ENCODE results near the gene DKKL1.

The DKKL1 gene

DNA sequence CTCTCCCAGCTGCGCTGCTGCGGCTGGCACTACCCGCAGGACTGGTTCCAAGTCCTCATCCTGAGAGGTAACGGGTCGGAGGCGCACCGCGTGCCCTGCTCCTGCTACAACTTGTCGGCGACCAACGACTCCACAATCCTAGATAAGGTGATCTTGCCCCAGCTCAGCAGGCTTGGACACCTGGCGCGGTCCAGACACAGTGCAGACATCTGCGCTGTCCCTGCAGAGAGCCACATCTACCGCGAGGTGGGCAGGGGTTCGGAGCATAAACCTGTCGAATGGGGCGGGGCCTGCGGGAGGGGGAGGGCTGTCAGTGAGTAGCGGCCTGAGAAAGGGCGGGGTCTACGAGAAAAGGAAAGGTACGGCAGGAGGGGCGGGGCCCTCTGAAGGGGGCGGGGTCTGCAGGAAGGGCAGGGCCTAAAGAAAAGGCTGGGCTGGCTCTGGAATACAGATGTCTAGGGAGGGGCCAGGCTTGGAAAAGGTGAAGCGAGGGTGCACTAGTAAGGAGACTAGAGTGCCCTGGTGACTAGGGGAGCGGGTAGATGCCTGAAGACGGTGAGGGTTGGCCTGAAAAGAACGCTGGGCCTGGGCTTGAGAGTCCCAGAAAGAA lies 24.9 kb upstream of the DKKL1 start:
- DNase-seq, result no peak

DNA sequence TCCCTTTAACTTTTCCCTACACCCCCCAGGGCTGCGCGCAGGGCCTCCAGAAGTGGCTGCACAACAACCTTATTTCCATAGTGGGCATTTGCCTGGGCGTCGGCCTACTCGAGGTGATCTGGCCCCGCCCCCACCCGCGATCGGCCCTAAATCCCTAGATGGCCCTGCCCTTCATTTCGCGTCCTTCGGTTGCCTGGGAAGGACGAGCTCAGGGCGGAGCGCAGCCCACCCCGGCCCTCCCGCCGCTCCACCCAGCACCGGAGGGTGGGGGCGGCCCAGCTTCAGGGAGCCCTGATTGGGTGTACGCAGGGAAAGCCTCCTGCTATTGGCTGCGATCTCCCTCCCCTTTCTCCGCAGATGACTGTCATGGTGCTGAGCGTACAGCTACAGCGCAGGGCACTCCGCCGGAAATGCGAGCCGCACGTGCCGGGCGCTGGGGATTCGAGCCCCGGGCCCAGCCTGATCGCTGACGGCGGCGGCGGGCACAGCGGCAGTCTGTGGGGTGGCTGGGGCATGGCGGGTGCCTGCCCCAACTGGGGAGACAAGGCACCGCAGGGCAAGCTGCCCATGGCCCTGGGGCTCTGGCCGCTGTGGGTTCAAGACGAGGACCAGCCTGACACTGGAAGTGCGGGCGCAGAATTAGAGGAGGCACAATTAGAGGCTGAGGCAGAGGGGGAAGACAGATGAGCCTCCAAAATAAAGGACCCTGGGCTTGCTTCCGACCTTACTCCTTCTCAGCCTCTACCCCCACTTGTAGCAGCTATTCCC lies 24.2 kb upstream of the DKKL1 start:
- DNase-seq, result peak; percentile 65

DNA sequence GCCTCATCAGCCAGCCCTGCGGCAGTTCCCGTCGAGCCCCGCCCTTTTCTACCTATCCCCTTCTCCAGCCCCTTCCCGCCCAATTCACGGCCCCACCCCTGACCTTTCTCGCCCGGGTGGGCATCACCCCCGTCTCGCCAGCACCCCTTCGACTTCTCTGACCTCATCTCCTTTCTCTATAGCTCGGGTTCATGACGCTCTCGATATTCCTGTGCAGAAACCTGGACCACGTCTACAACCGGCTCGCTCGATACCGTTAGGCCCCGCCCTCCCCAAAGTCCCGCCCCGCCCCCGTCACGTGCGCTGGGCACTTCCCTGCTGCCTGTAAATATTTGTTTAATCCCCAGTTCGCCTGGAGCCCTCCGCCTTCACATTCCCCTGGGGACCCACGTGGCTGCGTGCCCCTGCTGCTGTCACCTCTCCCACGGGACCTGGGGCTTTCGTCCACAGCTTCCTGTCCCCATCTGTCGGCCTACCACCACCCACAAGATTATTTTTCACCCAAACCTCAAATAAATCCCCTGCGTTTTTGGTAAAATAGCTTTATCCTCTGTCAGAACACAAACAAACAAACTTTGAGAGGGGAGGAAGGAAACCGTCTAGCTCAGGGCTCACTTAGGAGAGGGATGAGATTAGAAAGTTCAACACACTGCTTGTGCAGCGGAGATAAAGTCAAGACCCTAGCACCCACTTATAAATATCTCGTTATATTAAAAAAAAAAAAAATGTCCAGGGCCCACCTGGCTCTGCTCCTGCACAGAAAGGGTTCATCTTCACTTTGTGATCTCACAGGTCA lies 23.4 kb upstream of the DKKL1 start:
- DNase-seq, result no peak

DNA sequence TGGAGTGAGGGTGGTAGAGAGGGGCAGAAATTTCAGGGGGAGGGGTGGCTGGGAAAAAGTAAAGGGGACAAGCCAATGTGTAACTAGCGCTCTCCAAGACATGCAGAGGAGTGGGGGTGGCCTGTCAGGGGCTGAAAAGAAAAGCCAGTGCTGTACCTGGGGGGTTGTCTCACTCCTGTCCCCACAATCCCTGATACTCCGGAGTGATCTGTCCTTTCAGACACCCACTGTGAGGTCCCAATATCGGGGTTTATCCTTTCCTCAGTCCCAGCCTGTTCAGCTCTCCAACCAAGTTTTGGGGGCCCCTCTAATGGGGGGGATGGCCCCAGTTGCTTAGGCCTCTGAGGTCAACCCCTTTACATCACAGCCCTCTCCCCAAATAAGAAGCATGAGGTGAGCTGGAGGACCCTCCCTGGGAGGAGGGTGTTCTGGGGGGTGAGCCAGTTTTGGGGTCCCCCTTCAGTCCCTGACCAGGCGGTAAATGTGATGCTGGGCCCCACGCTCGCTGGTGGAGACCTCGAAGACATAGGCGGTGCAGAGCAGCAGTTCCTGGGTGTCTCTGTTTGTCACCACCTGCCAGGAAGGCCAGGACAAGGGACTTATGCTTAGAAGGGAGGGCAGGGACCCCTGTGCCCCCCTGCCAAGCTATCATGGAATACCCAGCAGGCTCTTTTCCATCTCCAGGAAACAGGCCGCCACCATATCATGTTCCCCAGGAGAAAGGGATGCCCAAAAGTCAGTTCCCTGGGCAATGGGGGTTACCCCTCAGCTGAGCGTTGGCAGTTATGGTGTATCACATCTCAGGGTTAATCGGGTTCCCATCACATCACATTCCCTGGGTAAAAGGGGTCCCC lies 22.6 kb upstream of the DKKL1 start:
- DNase-seq, result no peak

DNA sequence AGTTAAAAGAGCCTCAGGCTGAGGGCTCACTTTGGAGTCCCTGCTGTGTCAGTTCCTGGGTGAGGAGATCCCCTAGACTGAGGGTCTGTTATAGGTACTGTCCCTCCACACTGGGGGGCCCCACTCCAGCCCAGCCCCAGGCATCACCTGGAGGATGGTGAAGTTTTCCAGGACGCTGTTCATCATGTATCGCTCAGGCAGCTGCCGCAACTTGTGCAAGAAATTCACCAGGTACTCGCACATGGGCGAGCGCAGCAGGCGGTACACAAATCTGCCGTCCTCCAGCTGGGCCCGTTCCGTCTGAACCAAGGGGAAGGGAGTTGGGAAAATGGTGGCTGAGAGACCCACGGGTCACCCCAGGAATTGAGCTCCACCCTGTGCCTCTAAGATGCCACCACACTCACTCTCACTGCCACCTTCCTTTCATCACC lies 21.4 kb upstream of the DKKL1 start:
- DNase-seq, result no peak

DNA sequence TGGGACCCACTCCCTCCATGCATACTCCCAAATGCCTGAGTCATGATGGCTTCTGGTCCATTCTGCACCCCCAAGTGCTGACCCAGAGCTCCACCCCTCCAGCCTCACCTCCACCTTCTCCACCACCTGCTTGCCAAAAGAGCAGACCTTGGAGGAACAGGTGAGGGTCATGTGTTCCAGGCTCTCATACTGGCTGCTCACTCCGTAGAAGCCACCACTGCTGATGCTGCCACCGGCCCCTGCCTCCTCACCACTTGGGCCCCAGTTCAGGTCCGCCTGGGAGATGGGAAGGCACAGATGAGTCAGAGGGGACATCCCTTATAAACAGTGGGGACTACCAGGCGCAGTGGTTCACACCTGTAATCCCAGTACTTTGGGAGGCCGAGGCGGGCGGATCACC lies 20.6 kb upstream of the DKKL1 start:
- no peak for DNase-seq

DNA sequence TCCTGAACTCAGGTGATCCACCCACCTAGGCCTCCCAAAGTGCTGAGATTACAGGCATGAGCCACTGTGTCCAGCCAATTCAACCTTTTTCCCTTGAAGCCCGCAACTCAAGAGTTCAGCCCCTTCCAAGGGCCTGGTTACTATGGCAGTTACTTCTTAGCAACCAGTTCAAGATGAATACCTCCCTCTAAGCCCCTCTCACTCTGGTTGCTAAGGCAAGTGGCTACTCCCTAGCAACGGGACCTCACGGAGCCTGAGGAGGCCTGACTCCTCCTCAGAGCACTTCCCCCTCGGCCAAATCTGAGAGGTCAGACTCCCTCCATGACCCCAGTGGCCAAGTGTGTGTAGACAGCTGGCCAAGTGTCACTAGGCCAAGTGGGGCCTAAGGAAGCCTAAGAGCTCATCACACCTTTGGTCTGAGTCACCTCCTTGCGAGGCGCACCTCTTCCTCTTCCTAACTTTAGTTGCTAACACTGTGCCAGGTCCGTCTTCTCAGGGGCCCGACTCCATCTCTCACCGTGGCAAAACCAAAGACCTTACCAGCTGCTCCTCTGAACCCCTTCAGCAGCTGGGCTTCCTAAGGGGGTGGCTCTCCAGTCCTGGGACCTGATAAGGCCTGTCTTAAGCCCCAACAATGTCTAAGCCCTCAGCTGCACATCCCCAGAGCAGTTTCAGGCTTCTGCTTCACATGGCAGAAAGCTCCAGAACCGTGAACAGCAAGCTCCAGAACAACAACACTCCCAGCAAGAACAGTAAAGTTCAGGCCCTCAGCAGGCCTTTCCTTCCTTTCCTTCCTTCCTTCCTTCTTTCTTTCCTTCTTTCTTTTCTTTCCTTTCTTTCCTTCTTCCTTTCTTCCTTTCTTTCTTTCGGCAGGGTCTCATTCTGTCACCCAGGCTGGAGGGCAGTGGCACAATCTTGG lies 18.9 kb upstream of the DKKL1 start:
- no peak for DNase-seq

DNA sequence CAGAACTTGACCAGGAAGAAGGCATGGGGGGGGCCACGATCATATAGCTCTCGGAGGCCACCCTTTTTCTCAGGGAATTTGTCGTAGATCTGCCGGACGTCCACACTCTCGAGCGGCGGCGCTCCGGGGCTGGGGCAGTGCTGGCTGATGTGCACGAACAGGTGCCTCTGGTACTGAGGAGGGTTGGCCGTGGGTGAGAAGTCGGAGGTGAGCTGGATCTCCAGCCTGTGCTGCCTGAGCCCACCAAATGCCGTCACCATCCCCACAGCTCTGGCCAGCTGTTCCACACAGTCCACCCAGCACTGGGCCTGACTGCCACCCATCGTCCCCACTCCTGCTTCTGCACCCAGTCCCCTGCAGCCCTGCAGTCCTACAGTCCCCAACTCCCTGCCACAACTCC lies 16.5 kb upstream of the DKKL1 start:
- no peak for DNase-seq

DNA sequence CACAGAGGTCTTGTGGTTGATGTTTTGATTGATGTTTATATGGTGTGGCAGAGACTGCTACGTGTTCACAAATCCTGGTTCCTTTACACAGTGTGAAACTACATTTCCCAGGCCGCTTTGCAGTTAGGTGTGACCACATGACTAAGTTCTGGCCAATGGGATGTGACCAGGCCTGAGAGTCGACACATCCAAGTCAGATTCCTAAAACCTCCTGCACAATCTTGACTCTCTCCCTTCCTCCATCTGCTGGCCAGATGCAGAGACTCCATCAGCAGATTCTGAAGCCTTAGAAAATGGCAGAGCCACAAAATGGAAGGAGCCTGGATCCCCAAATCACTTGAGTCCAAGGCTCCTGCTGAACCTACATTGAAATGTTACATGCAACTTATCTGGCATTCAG lies 15.8 kb upstream of the DKKL1 start:
- peak; percentile 4 for DNase-seq

DNA sequence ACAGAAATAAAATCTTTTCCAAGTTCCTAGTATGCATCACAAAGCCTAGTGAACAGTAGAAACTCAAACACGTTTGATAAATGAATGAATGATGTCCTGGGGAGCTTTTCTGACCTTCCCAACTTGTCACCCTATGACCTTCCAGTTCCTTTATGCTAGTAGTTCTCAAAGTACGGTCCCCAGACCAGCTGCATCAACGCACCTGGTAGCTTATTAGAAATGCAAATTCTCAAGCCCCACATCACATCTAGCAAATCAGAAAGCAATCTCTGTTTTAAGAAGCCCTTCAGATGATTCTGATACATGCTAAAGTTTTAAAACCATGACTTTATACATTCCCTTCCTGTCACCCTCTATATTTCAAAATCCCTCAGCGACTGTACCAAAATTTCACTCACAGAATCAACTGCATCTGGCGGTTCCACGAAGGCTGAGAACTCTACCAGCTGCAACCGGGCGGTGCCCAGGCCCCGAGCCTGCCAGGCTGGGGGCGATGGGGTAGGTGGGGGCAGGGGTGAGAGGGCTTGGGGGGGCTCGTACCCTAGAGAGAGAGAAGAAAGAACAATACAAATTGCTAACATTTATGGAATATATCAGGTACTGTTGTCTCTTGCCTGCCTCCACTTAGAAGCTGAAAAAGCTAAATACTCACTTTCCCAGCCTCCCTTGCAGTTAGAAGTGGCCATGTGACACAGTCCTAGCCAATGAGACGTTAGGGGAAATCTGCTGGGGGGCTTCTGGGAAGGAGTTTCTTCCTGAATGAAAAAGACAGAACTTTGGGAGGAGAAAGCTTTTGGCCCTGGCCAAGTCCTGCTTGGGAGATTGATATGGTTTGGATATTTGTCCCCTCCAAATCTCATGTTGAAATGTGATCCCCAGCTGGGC lies 15.1 kb upstream of the DKKL1 start:
- no peak for DNase-seq

DNA sequence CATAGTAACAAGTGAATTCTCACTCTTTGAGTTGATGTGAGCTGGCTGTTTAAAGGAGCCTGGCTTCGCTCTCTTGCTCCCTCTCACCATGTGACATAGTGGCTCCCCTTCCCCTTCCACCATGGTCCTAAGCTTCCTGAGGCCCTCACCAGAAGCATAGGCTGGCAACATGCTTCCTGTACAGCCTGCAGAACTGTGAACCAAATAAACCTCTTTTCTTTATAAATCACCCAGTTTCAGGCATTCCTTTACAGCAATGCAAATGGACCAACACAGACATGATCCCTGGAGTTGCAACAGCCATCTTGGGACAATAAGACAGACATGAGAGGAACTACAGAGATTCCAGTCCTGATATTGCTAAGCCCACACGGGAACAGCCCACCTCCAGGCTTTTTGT lies 14.1 kb upstream of the DKKL1 start:
- DNase-seq, result no peak

DNA sequence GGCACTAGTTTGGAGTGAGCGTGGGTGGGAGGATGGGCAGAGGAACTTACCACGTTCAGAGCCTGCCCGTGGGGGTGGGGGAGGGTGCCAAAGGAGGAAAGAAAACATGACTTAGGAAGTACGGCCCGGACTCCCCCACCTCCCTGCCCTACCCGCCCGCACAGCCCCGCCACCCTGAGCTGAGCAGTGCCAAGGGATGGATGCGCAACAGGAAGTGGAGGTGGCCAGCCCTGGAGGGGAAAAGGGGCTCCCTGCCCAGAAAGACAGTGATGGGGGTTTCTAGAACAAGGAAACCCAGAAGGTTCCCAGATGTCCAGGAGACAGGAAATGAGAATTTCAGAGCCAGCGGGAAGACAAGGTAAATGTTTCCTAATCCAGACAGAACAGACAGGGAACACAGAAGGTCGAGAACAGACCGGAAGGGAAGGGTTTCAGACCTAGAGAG lies 7.7 kb upstream of the DKKL1 start:
- no peak for DNase-seq

DNA sequence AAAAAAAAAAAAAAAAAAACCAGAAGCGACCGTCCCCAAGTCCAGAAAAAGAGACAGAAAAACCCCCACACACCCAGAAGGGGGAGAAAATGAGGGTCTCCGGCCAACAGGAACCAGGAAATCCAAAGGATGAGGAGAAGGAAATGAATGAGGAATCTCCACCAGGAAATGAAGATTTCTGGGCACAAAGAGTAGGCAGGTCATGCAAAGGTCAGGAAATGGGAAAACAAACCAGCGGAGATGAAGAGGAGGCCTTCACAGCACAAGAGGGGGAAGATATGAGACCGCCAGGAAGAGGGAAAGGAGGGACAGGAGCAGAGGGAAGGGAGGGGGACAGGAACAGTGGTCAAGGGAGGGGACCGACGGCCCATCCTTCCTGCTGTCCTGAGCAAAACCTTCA lies 7.3 kb upstream of the DKKL1 start:
- no peak for DNase-seq

DNA sequence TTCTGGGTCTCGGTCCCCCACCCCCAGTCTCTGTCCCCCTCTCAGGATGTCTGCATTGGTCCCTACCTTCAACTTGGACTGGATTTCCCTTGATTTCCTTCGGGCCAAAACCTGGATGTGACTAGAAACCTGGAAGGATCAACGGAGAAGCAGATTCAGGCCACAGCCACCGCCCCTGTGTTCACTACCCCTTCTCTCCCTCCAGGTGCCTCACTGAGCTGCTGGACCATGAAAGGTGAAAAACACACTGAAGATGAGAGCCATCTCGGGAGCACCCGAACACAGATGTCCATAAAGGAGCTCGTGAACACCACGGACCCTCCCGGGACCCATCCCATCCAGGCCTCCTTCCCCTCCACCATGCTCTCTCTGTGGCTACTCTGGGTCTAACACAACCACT lies 6.5 kb upstream of the DKKL1 start:
- no peak for DNase-seq

DNA sequence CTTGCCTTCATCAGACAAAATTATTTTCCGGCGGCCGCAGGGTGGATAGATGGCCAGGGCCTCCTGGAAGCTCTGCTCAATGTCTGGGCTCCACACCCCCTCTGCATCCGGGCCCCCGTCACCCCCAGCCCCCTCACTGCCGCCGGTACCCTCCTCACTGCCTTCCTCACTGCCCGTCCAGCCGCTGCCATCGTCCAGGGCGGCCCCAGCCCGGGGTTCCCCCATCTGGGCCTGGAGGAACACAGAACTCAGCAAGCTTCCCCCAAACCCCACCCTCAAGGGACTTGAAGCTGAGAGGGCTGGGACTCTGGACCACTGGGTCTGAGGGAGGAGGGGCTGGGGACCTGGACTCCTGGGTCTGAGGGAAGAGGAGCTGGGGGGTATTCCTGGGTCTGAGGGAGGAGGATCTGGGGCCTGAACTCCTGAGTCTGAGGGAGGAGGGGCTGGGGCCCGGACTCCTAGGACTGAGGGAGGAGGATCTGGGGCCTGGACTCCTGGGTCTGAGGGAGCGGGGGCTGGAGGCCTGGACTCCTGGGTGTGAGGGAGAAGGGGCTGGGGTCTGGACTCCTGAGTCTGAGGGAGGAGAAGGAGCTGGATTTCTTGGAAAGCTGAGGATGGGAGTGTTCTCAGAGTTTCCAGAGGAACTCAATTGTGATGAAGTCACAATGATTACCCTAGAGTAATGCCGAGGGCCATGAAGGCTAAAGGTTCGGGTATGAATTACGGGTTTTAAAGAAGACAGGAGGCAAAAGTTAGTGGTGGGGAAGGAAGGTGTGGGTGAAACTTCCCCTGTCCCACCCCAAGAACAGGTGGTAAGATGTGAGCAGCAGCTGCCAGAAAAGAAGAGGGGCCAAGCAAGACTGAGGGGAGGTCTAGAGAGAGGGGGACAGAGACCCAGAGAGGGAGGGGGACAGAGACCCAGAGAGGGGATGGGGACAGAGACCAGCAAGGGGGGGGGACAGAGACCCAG lies 3.5 kb upstream of the DKKL1 start:
- DNase-seq, result no peak

DNA sequence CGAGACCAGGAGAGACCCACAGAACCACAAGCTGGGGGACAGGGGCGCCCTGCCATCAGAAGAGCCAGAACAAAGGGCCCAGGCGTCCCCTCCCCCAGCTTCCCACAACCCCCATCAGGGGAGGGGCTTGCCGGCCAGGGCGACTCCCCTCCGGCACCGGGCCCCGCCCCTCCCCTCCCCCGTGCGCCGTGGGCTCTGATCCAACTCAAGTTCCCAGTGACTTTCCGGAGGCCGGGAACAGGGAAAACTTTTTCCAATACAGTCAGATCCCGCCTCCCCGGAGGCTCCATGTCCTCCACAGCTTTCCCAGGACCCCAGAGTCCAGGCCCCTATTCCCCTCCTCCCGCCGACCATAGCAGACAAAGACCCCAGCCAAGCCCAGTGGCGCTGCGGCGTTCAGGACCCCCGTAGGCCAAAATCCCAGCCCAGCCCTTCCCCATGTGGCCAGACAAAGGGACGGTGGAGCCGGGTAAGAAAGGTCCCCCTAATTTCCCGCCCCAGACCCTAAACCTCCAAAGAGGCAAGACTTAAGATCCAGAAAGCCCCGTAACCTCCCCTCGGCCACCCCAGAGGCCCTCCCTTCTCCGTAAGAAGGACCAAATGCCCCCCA lies 2.1 kb upstream of the DKKL1 start:
- no peak for DNase-seq

DNA sequence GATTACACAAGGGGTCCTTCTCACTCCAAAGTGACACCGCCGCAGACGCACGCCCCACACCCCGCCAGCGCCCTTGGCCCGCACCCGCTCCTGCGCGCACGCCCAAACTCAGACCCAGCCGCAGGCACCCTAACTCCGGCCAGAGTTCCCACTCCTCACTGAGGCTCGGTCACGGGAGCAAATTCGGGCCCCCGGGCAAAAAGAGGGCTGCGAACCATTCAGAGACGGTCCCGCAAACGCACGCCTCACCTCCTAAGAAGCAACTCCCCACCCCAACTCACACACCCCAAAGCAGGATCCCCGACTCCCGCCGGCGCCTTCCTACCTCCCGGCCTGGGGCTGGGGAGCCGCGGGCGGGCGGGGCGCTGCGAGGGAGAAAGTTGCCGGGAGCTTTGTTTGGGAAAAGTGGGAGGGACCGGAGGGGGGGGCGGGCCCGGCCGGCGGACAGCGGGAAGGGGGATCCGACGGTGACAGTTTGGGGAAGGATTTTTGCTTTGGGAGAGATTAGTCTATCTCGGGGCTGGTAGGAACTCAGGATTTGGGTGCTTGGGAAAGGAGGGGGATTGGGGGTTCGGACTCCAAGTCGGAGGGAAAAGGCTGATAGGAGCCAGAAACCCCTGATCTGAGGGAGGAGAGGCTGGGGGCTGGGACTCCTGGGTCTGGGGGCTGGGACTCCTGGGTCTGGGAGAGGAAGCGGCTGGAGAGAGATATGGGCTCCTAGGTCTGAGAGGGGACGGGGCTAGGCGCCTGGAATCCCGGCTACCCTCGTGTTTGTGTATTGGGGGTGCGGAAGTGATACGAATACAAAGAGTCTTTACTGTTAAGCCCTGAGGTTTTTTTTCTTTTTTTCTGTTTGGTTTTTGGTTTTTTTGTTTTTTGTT lies 1.4 kb upstream of the DKKL1 start, which contains the start of gene TEAD2:
TEAD2 (minus strand) TSS at position 369 of the 881 bp plus-strand sequence. CDS start 2,341 bp downstream, outside the sequence.
- DNase-seq, result no peak

DNA sequence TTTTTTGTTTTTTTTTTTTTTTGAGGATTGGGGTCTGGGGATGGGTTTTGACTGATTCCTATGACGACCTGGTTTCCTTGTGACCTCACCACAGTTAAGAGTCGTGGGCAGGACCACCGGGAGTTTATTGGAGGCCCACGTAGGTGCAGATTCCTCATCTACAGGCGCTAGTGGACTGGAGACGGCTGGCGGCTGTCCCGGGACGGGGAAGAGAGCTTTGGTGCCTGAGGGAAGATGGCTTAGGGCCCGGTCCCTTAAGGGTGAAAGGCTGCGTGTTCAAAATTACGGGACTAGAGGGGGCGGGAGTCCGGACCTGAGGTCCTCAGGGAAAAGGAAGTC lies 779 bp upstream of the DKKL1 start:
- no peak for DNase-seq

Measured in midbrain (tissue), 1 donor.